ENCODE results near the gene SRPX.

Gene SRPX

DNA sequence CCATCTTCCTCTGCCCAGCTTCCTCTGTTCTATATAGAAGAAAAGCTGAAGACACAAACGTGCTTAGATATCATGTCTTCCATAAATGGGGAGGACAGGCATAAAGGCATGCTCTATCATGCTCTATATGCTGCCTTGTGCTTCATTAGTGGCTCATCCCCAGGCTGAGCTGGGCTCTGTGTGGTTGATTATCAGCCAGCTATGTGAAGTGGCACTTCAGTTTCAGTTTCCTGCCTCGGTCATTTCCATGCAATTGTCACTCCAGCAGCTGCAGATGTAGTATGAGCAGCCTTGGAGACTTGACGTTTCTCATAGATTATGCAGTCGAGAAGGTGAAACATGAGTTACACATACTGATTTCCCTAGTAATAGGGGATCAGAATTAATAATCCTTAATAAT lies 108.1 kb downstream of the SRPX start:
- H3K4me3 ChIP-seq (ENCODE audit: low read length in 2 of 2), result no peak overlapping the region
- peaks cover 0 to 3% of the 10 kb centered on the region in 2 donors for H3K27me3 ChIP-seq (ENCODE audit: control insufficient read depth in 2 of 2, insufficient read depth in 2 of 2, low read length in 2 of 2)
- H3K36me3 ChIP-seq (ENCODE audit: control insufficient read depth in 2 of 2, insufficient read depth in 2 of 2, low read length in 2 of 2), result no peaks in the 10 kb centered on the region
- H3K4me1 ChIP-seq (ENCODE audit: control insufficient read depth in 2 of 2, insufficient read depth in 2 of 2, low read length in 2 of 2), result peaks cover 0 to 4% of the 10 kb centered on the region in 2 donors
- no peaks in the 10 kb centered on the region for H3K9me3 ChIP-seq (ENCODE audit: control insufficient read depth in 2 of 2, low read length in 2 of 2)
- no peak overlapping the region for H3K9ac ChIP-seq (ENCODE audit: low read depth in 1 of 2, low read length in 2 of 2)
- no peak overlapping the region for H3K27ac ChIP-seq (ENCODE audit: low read depth in 2 of 2, low read length in 2 of 2)

DNA sequence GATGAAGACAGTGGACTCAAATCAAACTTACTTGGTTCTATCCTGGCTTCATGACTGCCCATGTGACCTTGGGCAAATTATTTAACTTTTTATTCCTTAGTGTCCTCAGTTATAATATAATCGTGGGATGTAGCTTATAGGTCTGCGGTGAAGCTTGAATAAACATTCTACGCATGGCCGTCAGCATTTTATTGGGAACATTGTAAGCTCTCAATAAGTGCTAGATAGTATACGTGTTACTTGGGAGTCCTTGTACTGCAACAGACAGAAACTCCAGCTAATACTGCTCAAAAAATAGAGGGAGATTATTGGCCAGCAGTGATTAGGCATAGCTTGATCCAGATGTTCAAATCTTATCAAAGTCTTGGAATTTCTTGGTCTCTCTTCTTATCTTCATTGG lies 109.5 kb downstream of the SRPX start:
- Histone ChIP-seq H3K4me1 (ENCODE audit: control insufficient read depth in 2 of 2, insufficient read depth in 2 of 2, low read length in 2 of 2) (peaks cover 0 to 4% of the 10 kb centered on the region in 2 donors), H3K9ac (ENCODE audit: low read depth in 1 of 2, low read length in 2 of 2) (no peak overlapping the region), H3K9me3 (ENCODE audit: control insufficient read depth in 2 of 2, low read length in 2 of 2) (no peaks in the 10 kb centered on the region), H3K4me3 (ENCODE audit: low read length in 2 of 2) (no peak overlapping the region), H3K27me3 (ENCODE audit: control insufficient read depth in 2 of 2, insufficient read depth in 2 of 2, low read length in 2 of 2) (peaks cover 0 to 3% of the 10 kb centered on the region in 2 donors), H3K27ac (ENCODE audit: low read depth in 2 of 2, low read length in 2 of 2) (no peak overlapping the region), H3K36me3 (ENCODE audit: control insufficient read depth in 2 of 2, insufficient read depth in 2 of 2, low read length in 2 of 2) (no peaks in the 10 kb centered on the region)

DNA sequence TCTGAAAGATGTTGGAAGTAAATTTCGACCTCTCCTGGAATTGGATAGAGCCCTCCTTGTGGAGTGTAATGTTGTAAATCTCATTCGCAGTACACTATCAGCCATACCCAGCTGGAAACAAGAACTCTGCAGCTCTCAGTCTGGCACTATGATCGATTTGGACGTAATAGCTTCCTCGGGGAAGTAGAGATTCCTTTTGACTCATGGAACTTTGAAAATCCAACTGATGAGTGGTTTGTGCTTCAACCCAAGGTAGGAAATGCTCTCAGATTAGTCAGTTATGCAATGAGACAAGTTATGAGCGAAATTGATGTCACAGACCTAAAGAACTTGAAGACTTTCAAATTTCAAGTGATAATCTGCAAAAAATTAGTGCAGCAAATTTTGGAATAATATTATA lies 110.4 kb downstream of the SRPX start:
- Histone ChIP-seq H3K27me3 (ENCODE audit: control insufficient read depth in 2 of 2, insufficient read depth in 2 of 2, low read length in 2 of 2) (peaks cover 0 to 3% of the 10 kb centered on the region in 2 donors), H3K27ac (ENCODE audit: low read depth in 2 of 2, low read length in 2 of 2) (no peak overlapping the region), H3K9ac (ENCODE audit: low read depth in 1 of 2, low read length in 2 of 2) (no peak overlapping the region), H3K36me3 (ENCODE audit: control insufficient read depth in 2 of 2, insufficient read depth in 2 of 2, low read length in 2 of 2) (no peaks in the 10 kb centered on the region), H3K9me3 (ENCODE audit: control insufficient read depth in 2 of 2, low read length in 2 of 2) (no peaks in the 10 kb centered on the region), H3K4me1 (ENCODE audit: control insufficient read depth in 2 of 2, insufficient read depth in 2 of 2, low read length in 2 of 2) (peaks cover 0 to 4% of the 10 kb centered on the region in 2 donors), H3K4me3 (ENCODE audit: low read length in 2 of 2) (no peak overlapping the region)

DNA sequence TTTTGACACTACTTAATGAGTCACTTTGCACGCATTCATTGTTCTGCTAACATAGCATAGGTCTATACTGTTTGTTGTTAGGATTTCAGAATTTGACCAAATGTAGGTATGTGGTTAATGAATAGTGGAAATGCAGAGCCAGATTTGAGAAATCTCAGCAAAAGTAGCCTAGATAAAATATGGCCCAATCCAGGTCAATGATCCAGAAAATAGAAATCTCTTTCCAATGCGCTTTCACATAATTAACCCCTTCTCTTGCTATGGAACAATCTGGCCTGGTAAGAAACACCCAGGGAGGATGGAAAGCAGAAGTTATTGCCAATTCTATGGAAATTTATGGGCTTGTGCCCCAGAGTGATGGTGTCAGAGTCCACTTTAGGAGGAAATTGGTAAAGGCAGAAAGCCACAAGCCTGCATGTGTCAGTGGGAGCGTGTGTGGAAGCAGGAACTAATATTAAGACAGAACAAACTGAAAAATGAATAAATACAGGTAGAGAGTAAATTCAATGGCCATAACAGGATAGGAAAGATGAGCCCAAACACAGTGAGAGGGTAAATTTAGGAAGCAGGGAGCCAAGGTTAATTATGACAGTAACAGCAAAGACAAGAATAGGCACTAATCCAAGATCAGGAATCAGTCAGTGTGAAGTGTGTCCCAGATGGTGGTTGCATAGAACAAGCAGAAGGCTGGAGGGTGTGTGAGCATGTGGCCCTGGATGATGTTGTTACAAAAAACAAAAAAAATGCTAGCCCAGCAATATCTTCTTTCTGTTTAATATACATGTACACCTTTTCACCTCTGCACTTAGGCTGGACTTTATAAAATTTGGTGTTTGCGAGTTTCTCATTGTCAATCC lies 111.4 kb downstream of the SRPX start:
- Histone ChIP-seq H3K9me3 (ENCODE audit: control insufficient read depth in 2 of 2, low read length in 2 of 2) (no peaks in the 10 kb centered on the region), H3K4me3 (ENCODE audit: low read length in 2 of 2) (no peak overlapping the region), H3K36me3 (ENCODE audit: control insufficient read depth in 2 of 2, insufficient read depth in 2 of 2, low read length in 2 of 2) (no peaks in the 10 kb centered on the region), H3K9ac (ENCODE audit: low read depth in 1 of 2, low read length in 2 of 2) (no peak overlapping the region), H3K27ac (ENCODE audit: low read depth in 2 of 2, low read length in 2 of 2) (no peak overlapping the region), H3K27me3 (ENCODE audit: control insufficient read depth in 2 of 2, insufficient read depth in 2 of 2, low read length in 2 of 2) (peaks cover 0 to 3% of the 10 kb centered on the region in 2 donors), H3K4me1 (ENCODE audit: control insufficient read depth in 2 of 2, insufficient read depth in 2 of 2, low read length in 2 of 2) (peaks cover 0 to 4% of the 10 kb centered on the region in 2 donors)

DNA sequence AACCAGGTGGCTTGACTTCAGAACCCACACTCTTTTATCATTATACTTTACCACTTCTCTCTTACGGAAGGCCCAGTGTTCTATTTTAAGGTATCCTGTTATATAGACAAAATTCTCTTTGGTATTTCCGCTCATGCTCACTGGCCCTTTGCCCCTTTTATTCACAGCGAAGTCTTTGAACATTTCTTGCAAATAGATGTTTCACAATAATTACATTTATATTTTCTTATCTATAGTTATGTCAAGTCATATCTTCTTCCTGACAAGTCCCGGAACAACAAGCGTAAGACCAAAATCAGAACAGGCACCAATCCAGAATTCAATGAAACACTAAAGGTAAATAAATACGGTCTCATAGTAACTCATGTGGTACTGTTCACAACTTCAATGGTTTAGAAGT lies 112.3 kb downstream of the SRPX start:
- no peak overlapping the region for H3K27ac ChIP-seq (ENCODE audit: low read depth in 2 of 2, low read length in 2 of 2)
- no peak overlapping the region for H3K9ac ChIP-seq (ENCODE audit: low read depth in 1 of 2, low read length in 2 of 2)
- H3K4me1 ChIP-seq (ENCODE audit: control insufficient read depth in 2 of 2, insufficient read depth in 2 of 2, low read length in 2 of 2), result peaks cover 0 to 4% of the 10 kb centered on the region in 2 donors
- no peaks in the 10 kb centered on the region for H3K27me3 ChIP-seq (ENCODE audit: control insufficient read depth in 2 of 2, insufficient read depth in 2 of 2, low read length in 2 of 2)
- H3K9me3 ChIP-seq (ENCODE audit: control insufficient read depth in 2 of 2, low read length in 2 of 2), result no peaks in the 10 kb centered on the region
- H3K36me3 ChIP-seq (ENCODE audit: control insufficient read depth in 2 of 2, insufficient read depth in 2 of 2, low read length in 2 of 2), result no peaks in the 10 kb centered on the region
- no peak overlapping the region for H3K4me3 ChIP-seq (ENCODE audit: low read length in 2 of 2)

DNA sequence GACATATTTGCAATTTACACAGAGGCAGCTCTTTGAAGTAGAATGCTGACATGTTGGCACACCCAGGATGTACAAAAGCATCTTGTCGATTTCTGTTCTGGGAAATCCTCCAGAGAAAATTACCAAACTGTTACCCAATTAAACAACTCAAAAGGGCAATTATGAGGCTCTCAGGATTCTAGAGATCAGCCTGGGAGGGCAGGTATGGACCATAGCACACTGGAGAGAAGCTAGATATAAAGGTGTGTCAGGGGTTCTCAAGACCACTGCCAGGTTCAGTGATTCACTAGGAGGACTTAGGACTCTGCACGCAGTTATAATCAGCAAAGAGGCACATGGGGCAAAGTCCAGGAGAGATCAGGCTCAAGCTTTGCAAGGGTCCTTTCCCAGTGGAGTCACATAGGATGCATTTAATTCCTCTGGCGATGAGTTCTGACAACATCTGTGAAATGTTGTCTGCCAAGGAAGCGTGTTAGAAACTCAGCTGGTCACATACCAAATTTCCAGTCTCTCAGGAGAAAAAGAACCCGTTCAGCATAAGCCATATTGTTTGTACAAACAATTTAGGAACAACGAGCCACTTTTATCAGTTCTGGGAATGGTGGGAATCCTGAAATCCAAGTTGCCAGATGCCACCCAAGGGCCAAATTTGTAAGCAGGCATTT lies 113.5 kb downstream of the SRPX start:
- Histone ChIP-seq H3K27me3 (ENCODE audit: control insufficient read depth in 2 of 2, insufficient read depth in 2 of 2, low read length in 2 of 2) (no peaks in the 10 kb centered on the region), H3K9me3 (ENCODE audit: control insufficient read depth in 2 of 2, low read length in 2 of 2) (no peaks in the 10 kb centered on the region), H3K36me3 (ENCODE audit: control insufficient read depth in 2 of 2, insufficient read depth in 2 of 2, low read length in 2 of 2) (no peaks in the 10 kb centered on the region), H3K4me3 (ENCODE audit: low read length in 2 of 2) (no peak overlapping the region), H3K9ac (ENCODE audit: low read depth in 1 of 2, low read length in 2 of 2) (no peak overlapping the region), H3K4me1 (ENCODE audit: control insufficient read depth in 2 of 2, insufficient read depth in 2 of 2, low read length in 2 of 2) (peaks cover 0 to 4% of the 10 kb centered on the region in 2 donors), H3K27ac (ENCODE audit: low read depth in 2 of 2, low read length in 2 of 2) (no peak overlapping the region)

DNA sequence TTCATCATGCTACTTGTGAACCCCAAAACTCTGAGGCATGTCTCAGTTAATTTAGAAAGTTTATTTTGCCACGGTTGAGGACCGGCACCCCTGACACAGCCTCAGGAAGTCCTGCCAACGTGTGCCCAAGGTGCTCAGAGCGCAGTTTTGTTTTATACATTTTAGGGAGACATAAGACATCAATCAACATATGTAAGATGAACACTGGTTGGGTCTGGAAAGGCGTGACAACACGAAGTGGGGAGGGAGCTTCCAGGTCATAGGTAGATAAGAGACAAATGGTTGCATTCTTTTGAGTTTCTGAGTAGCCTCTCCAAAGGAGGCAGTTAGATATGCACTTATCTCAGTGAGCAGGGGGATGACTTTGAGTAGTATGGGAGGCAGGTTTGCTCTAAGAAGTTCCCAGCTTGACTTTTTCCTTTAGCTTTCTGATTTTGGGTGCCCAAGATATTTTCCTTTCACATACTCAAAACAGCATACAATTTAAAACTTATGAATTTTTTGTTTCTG lies 115.4 kb downstream of the SRPX start:
- Histone ChIP-seq H3K9ac (ENCODE audit: low read depth in 1 of 2, low read length in 2 of 2) (no peak overlapping the region), H3K4me3 (ENCODE audit: low read length in 2 of 2) (no peak overlapping the region), H3K9me3 (ENCODE audit: control insufficient read depth in 2 of 2, low read length in 2 of 2) (no peaks in the 10 kb centered on the region), H3K36me3 (ENCODE audit: control insufficient read depth in 2 of 2, insufficient read depth in 2 of 2, low read length in 2 of 2) (no peaks in the 10 kb centered on the region), H3K27ac (ENCODE audit: low read depth in 2 of 2, low read length in 2 of 2) (no peak overlapping the region), H3K27me3 (ENCODE audit: control insufficient read depth in 2 of 2, insufficient read depth in 2 of 2, low read length in 2 of 2) (no peaks in the 10 kb centered on the region), H3K4me1 (ENCODE audit: control insufficient read depth in 2 of 2, insufficient read depth in 2 of 2, low read length in 2 of 2) (peaks cover 0 to 4% of the 10 kb centered on the region in 2 donors)

DNA sequence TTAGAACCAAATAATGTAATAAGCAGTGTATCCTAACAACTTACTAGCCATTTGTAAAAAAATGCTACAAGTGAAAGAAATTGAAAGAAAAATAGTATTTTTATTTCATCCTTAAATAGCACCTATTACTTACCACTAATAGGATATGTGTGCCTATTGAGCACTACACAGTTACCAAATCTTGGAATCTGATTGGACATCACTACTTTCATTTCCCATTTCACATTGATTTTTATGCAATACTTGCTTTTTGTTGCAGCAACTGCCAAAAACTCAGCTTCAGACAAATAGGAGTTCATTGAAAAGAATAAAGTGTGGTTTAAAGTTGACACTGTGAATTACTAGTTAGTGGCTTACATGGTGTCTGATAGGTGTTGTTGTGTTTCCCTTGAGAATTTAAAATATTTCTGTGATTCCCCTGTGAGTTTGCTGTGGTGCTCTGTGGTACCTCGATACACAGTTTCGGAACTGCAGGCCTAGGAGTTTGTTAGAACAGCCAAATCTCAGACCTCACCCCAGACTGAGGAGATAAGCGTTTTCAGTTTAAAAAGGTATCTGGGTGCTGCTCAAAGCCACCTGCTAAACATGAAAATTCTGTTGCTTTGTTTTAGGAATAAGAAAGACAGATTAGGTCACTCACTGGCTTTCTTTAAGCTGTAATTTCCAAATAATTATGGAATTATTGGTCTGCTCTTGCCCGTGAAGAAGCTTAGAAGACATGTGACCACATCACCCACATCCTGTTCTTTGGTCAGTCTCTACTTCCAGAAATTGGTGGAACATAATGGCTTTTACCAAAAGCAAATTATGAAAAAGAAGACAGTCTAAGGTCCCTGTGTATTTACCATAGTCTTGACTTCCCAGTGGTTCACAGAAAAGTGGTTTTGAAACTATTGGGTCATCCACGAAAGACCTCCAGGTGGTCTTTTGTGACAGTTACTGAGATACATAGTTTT lies 116.5 kb downstream of the SRPX start:
- Histone ChIP-seq H3K9ac (ENCODE audit: low read depth in 1 of 2, low read length in 2 of 2) (no peak overlapping the region), H3K9me3 (ENCODE audit: control insufficient read depth in 2 of 2, low read length in 2 of 2) (peaks cover 0 to 6% of the 10 kb centered on the region in 2 donors), H3K36me3 (ENCODE audit: control insufficient read depth in 2 of 2, insufficient read depth in 2 of 2, low read length in 2 of 2) (no peaks in the 10 kb centered on the region), H3K4me3 (ENCODE audit: low read length in 2 of 2) (no peak overlapping the region), H3K4me1 (ENCODE audit: control insufficient read depth in 2 of 2, insufficient read depth in 2 of 2, low read length in 2 of 2) (peaks cover 0 to 4% of the 10 kb centered on the region in 2 donors), H3K27me3 (ENCODE audit: control insufficient read depth in 2 of 2, insufficient read depth in 2 of 2, low read length in 2 of 2) (no peaks in the 10 kb centered on the region), H3K27ac (ENCODE audit: low read depth in 2 of 2, low read length in 2 of 2) (no peak overlapping the region)

DNA sequence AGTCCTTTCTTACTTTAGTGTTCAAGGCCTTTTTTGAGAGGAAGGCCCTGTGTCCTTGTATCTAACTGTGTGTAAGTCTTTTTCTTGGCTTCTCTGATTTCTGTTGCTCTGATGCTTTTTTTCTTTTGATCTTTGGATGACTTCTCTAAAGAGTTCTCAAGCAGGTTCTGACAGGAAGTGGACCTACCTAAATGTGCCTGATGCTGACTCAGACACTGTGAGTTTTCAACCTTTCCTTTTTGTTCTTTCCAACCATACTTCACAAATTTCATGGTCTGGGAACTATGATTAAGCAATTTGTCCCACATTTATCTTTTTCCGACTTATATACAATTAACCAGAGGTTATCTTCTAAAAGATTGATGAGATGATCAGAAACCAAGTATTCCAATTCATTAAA lies 117.8 kb downstream of the SRPX start:
- no peaks in the 10 kb centered on the region for H3K36me3 ChIP-seq (ENCODE audit: control insufficient read depth in 2 of 2, insufficient read depth in 2 of 2, low read length in 2 of 2)
- no peaks in the 10 kb centered on the region for H3K4me1 ChIP-seq (ENCODE audit: control insufficient read depth in 2 of 2, insufficient read depth in 2 of 2, low read length in 2 of 2)
- no peak overlapping the region for H3K4me3 ChIP-seq (ENCODE audit: low read length in 2 of 2)
- no peak overlapping the region for H3K9ac ChIP-seq (ENCODE audit: low read depth in 1 of 2, low read length in 2 of 2)
- H3K9me3 ChIP-seq (ENCODE audit: control insufficient read depth in 2 of 2, low read length in 2 of 2), result peaks cover 0 to 6% of the 10 kb centered on the region in 2 donors
- no peaks in the 10 kb centered on the region for H3K27me3 ChIP-seq (ENCODE audit: control insufficient read depth in 2 of 2, insufficient read depth in 2 of 2, low read length in 2 of 2)
- no peak overlapping the region for H3K27ac ChIP-seq (ENCODE audit: low read depth in 2 of 2, low read length in 2 of 2)

All from mucosa of rectum (tissue), 2 donors.